Thyroid gland (tissue), 4 donors: ENCODE results near the gene ERFE.

Source experiments
- POLR2A ChIP-seq, 2 donors: fragments of 450-650 bp; IDR thresholded peaks; one replicate each; pipeline ENCODE4 v1.6.1; 2017; ENCODE audit warnings: antibody characterized with exemption in 2 of 2, mild to moderate bottlenecking in 2 of 2, moderate library complexity in 1 of 2
- TF ChIP-seq, protein P1 (sequence below), 6 experiments: fragments of 200-600 bp in 3 of 6; fragments of 450-650 bp in 3 of 6; sonication (generic) in 3 of 6; IDR thresholded peaks; one replicate each; pipeline ENCODE4 v1.5.1; 2016 to 2019; ENCODE audit warnings: antibody characterized with exemption in 6 of 6, mild to moderate bottlenecking in 2 of 6, inconsistent platforms in 1 of 6, moderate library complexity in 1 of 6

- TF ChIP-seq, protein P1, sequence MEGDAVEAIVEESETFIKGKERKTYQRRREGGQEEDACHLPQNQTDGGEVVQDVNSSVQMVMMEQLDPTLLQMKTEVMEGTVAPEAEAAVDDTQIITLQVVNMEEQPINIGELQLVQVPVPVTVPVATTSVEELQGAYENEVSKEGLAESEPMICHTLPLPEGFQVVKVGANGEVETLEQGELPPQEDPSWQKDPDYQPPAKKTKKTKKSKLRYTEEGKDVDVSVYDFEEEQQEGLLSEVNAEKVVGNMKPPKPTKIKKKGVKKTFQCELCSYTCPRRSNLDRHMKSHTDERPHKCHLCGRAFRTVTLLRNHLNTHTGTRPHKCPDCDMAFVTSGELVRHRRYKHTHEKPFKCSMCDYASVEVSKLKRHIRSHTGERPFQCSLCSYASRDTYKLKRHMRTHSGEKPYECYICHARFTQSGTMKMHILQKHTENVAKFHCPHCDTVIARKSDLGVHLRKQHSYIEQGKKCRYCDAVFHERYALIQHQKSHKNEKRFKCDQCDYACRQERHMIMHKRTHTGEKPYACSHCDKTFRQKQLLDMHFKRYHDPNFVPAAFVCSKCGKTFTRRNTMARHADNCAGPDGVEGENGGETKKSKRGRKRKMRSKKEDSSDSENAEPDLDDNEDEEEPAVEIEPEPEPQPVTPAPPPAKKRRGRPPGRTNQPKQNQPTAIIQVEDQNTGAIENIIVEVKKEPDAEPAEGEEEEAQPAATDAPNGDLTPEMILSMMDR (IDR thresholded peaks at IDR 0.05), result no peak
- no peak for TF ChIP-seq POLR2A (IDR thresholded peaks at IDR 0.05)
Measured at GRCh38 chr2:238158018-238158508, 707 bp upstream of the ERFE start.
